ENCODE data around the gene NANOS3. TPM values are rescaled to one million over a fixed set of nuclear protein-coding genes. Genes with fewer than 3 reads are reported as not detected.
"Not testable (repeated sequence)": the region's sequence is repeated elsewhere in the genome, so short reads cannot be mapped to it uniquely, and the experiment has no call there.

NANOS3 gene
- total and polyA plus RNA-seq, 5 donors from 2014 or later = not detected

DNA sequence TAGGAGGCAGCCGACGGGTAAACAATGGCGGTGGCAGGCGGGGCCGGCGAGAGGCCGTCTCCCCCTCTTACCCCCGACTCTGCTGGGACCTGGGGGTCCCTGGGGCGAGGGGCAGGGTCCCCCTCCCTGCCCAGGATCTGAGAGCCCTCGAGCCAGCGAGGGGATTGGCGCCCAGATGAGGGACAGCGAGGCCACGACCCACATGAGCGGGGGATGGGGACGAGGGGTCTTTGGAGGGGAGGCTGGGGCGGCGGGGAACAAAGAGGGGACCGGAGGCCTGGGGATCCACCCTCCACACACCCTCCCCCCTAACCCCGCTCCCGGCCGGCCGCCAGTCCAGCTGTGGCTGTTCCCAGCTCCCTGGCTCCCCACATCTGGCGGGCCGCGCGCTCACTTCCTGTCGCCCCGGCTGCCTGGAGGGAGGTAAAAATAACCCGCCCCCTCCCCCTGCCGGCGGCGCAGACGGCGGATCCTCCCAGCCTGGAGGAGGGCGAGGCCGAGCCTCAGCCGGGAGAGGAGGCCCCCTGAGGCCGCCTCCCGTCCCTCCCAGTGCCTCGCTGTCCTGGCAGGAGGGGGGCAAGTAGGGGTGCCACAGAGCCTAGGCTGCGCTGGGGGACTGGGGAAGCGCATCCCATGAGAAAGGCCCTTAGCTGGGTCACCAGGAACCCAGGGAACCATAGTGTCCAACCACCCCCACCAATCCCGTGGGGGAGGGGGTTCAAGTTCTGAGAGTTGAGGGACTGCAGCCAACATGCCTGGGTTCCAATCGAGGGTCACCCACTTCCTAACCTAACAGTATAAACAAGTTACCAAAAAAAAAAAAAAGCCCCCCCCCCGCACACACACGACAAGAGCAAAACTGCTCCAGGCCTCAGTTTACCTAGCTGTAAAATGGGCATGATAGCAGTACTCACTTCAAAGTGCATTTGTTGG is 29.3 kb upstream of the NANOS3 start:
- Mint-ChIP-seq H3K4me3 (peak overlapping the region; percentile 89 to 95 (median 93)), H3K9me3 (no peaks in the 10 kb centered on the region), H3K27me3 (peaks cover 11% of the 10 kb centered on the region), H3K27ac (peak overlapping the region; percentile 97 to 100 (median 100)), H3K4me1 (peaks cover 5 to 62% (median 27%) of the 10 kb centered on the region in 4 donors), H3K36me3 (no peaks in the 10 kb centered on the region)
- Histone ChIP-seq H3K36me3 (ENCODE audit: control insufficient read depth, insufficient read depth, low read length) (no peaks in the 10 kb centered on the region), H3K4me1 (ENCODE audit: control insufficient read depth, insufficient read depth, low read length, poor library complexity, severe bottlenecking) (peaks cover 66% of the 10 kb centered on the region), H3K9me3 (ENCODE audit: control insufficient read depth in 2 of 2, low read length in 2 of 2) (no peaks in the 10 kb centered on the region), H3K4me3 (ENCODE audit: low read depth, low read length) (peak overlapping the region; percentile 48), H3K27me3 (ENCODE audit: control insufficient read depth, insufficient read depth, low read length) (no peaks in the 10 kb centered on the region), H3K27ac (ENCODE audit: insufficient read depth, low read length, poor library complexity, severe bottlenecking) (peak overlapping the region; percentile 99)
- DNase-seq (peak; percentile 78 to 84 (median 79)), ATAC-seq (ENCODE audit: low read depth in 2 of 2) (peak; percentile 6 to 10)

DNA sequence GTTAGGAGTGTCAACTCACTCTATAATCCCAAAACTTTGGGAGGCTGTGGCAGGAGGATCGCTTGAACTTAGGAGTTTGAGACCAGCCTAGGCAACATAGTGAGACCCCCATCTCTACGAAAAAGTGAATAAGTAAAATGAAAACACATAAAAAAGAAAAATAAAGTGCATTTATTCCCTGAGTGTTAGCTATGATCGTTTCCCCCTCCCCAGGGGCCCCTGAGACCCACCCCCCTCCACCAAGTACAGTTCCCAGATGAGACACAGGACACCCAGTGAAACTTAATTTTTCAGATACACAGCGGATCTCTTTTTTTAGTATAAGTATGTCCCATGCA is 28.6 kb upstream of the NANOS3 start:
- H3K27me3 ChIP-seq (ENCODE audit: control insufficient read depth, insufficient read depth, low read length) = no peaks in the 10 kb centered on the region
- no peaks in the 10 kb centered on the region for H3K36me3 Mint-ChIP-seq
- no peak for ATAC-seq (ENCODE audit: low read depth in 2 of 2)
- peak overlapping the region; percentile 60 to 100 (median 95) for H3K27ac Mint-ChIP-seq
- H3K9me3 Mint-ChIP-seq = no peaks in the 10 kb centered on the region
- H3K27me3 Mint-ChIP-seq = peaks cover 11% of the 10 kb centered on the region
- peaks cover 61% of the 10 kb centered on the region for H3K4me1 ChIP-seq (ENCODE audit: control insufficient read depth, insufficient read depth, low read length, poor library complexity, severe bottlenecking)
- H3K9me3 ChIP-seq (ENCODE audit: control insufficient read depth in 2 of 2, low read length in 2 of 2) = no peaks in the 10 kb centered on the region
- no peak overlapping the region for H3K4me3 ChIP-seq (ENCODE audit: low read depth, low read length)
- peaks cover 5 to 58% (median 27%) of the 10 kb centered on the region in 4 donors for H3K4me1 Mint-ChIP-seq
- no peaks in the 10 kb centered on the region for H3K36me3 ChIP-seq (ENCODE audit: control insufficient read depth, insufficient read depth, low read length)
- peak overlapping the region; percentile 99 for H3K27ac ChIP-seq (ENCODE audit: insufficient read depth, low read length, poor library complexity, severe bottlenecking)
- peak overlapping the region; percentile 53 to 77 (median 65) for H3K4me3 Mint-ChIP-seq
- no peak for DNase-seq

DNA sequence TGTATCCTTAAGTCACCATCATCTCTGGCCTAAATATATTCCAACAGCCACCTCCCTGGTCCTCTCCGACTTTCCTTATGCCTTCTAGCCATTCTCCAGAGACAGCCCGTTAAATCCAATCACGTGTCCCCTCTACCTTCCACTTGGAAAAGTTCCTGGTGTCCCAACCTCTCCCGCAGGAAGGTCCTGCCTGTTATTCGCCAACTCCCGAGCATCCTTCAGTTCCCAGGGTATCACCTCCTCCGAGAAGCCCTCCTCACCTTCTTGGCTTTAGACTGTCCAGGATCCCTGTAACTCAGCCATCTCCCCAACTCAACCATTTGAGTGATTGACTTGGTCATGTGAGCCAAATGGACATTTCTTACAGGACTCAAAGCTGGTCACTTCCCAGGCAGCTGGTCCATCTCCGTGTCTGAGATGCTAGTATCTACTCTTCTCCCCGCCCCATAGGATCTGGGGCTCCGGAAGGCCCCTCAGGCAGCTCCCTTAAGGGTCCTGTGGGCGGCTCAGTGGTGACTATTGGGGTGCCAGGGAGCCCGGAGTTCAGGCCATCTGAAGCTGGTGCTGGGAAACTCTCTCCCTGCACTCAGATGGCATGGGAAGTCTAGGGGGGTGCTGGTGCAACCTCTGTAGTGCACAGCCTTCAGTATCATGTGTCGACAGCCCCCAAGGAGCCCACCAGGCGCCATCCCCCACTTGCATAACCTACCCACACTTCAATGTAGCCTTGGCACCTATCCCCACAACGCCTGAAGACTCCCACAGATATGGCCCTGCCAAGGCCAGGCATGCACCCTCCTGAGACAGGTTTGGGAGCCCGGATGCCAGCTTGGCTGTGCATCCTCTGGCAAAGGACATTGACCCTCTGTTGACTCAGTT is 27.9 kb upstream of the NANOS3 start:
- peaks cover 53% of the 10 kb centered on the region for H3K4me1 ChIP-seq (ENCODE audit: control insufficient read depth, insufficient read depth, low read length, poor library complexity, severe bottlenecking)
- Mint-ChIP-seq H3K9me3 (no peaks in the 10 kb centered on the region), H3K27ac (peak overlapping the region; percentile 77 to 95 (median 94)), H3K27me3 (peaks cover 11% of the 10 kb centered on the region), H3K4me3 (peak overlapping the region; percentile 21 to 77 (median 62)), H3K36me3 (no peaks in the 10 kb centered on the region), H3K4me1 (peaks cover 5 to 53% (median 27%) of the 10 kb centered on the region in 4 donors)
- ATAC-seq (ENCODE audit: low read depth in 2 of 2) (no peak), DNase-seq (no peak)
- no peaks in the 10 kb centered on the region for H3K36me3 ChIP-seq (ENCODE audit: control insufficient read depth, insufficient read depth, low read length)
- no peaks in the 10 kb centered on the region for H3K9me3 ChIP-seq (ENCODE audit: control insufficient read depth in 2 of 2, low read length in 2 of 2)
- H3K27me3 ChIP-seq (ENCODE audit: control insufficient read depth, insufficient read depth, low read length) = no peaks in the 10 kb centered on the region
- H3K27ac ChIP-seq (ENCODE audit: insufficient read depth, low read length, poor library complexity, severe bottlenecking) = peak overlapping the region; percentile 99
- H3K4me3 ChIP-seq (ENCODE audit: low read depth, low read length) = no peak overlapping the region

- no peaks in the 10 kb centered on the region for H3K27me3 ChIP-seq (ENCODE audit: control insufficient read depth, insufficient read depth, low read length)
- H3K36me3 Mint-ChIP-seq = no peaks in the 10 kb centered on the region
- H3K27ac ChIP-seq (ENCODE audit: insufficient read depth, low read length, poor library complexity, severe bottlenecking) = peak overlapping the region; percentile 74
- peak overlapping the region; percentile 94 to 97 (median 95) for H3K27ac Mint-ChIP-seq
- no peaks in the 10 kb centered on the region for H3K9me3 Mint-ChIP-seq
- DNase-seq (peak; percentile 48 to 61 (median 57)), ATAC-seq (ENCODE audit: low read depth in 2 of 2) (peak in 1 of 2 donors; percentile 3)
- no peaks in the 10 kb centered on the region for H3K36me3 ChIP-seq (ENCODE audit: control insufficient read depth, insufficient read depth, low read length)
- H3K27me3 Mint-ChIP-seq = peaks cover 11% of the 10 kb centered on the region
- peak overlapping the region; percentile 32 for H3K4me3 ChIP-seq (ENCODE audit: low read depth, low read length)
- peak overlapping the region; percentile 29 to 85 (median 68) for H3K4me3 Mint-ChIP-seq
- H3K9me3 ChIP-seq (ENCODE audit: control insufficient read depth in 2 of 2, low read length in 2 of 2) = no peaks in the 10 kb centered on the region
- H3K4me1 ChIP-seq (ENCODE audit: control insufficient read depth, insufficient read depth, low read length, poor library complexity, severe bottlenecking) = peaks cover 41% of the 10 kb centered on the region
- peaks cover 5 to 40% (median 24%) of the 10 kb centered on the region in 4 donors for H3K4me1 Mint-ChIP-seq
These were observed 26.7 kb upstream of the NANOS3 start for GRCh38 chr19:13849991-13850909.

GRCh38 chr19:13850910-13851733 is 25.8 kb upstream of the NANOS3 start:
- peaks cover 7% of the 10 kb centered on the region for H3K27me3 Mint-ChIP-seq
- H3K36me3 Mint-ChIP-seq = no peaks in the 10 kb centered on the region
- Histone ChIP-seq H3K27ac (ENCODE audit: insufficient read depth, low read length, poor library complexity, severe bottlenecking) (peak overlapping the region; percentile 74), H3K4me1 (ENCODE audit: control insufficient read depth, insufficient read depth, low read length, poor library complexity, severe bottlenecking) (peaks cover 35% of the 10 kb centered on the region), H3K27me3 (ENCODE audit: control insufficient read depth, insufficient read depth, low read length) (no peaks in the 10 kb centered on the region), H3K36me3 (ENCODE audit: control insufficient read depth, insufficient read depth, low read length) (no peaks in the 10 kb centered on the region), H3K9me3 (ENCODE audit: control insufficient read depth in 2 of 2, low read length in 2 of 2) (no peaks in the 10 kb centered on the region), H3K4me3 (ENCODE audit: low read depth, low read length) (peak overlapping the region; percentile 32)
- ATAC-seq (ENCODE audit: low read depth in 2 of 2) = peak; percentile 21 to 28
- H3K4me1 Mint-ChIP-seq = peaks cover 5 to 33% (median 17%) of the 10 kb centered on the region in 4 donors
- H3K27ac Mint-ChIP-seq = peak overlapping the region; percentile 94 to 97 (median 95)
- no peaks in the 10 kb centered on the region for H3K9me3 Mint-ChIP-seq
- peak; percentile 22 to 63 (median 32) for DNase-seq
- peak overlapping the region; percentile 29 to 85 (median 68) for H3K4me3 Mint-ChIP-seq

DNA sequence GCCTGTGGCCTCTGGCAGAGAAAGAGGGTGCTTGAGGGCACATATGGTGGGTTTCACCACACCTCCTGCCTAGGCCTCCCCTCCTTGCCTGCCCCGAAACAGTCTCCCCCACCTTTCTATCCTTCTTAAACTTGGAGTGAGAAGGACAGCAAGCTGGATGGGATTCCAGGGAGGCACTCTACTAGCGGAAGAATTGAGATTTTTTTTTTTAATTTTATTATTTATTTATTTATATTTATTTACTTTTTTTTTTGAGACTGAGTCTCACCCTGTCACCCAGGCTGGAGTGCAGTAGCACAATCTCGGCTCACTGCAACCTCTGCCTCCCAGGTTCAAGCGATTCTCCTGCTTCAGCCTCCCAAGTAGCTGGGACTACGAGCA is 25.2 kb upstream of the NANOS3 start:
- not testable (repeated sequence) for H3K36me3 Mint-ChIP-seq; ATAC-seq (ENCODE audit: low read depth in 2 of 2); H3K9me3 Mint-ChIP-seq; H3K4me3 ChIP-seq (ENCODE audit: low read depth, low read length); H3K27ac Mint-ChIP-seq; H3K27me3 ChIP-seq (ENCODE audit: control insufficient read depth, insufficient read depth, low read length); DNase-seq; H3K36me3 ChIP-seq (ENCODE audit: control insufficient read depth, insufficient read depth, low read length); H3K27me3 Mint-ChIP-seq; H3K9me3 ChIP-seq (ENCODE audit: control insufficient read depth in 2 of 2, low read length in 2 of 2); H3K4me3 Mint-ChIP-seq
- H3K4me1 Mint-ChIP-seq = peaks cover 5 to 27% (median 13%) of the 10 kb centered on the region in 4 donors
- H3K27ac ChIP-seq (ENCODE audit: insufficient read depth, low read length, poor library complexity, severe bottlenecking) = peak overlapping the region; percentile 74
- peaks cover 30% of the 10 kb centered on the region for H3K4me1 ChIP-seq (ENCODE audit: control insufficient read depth, insufficient read depth, low read length, poor library complexity, severe bottlenecking)
